Ovary (tissue), 3 donors: Measurements from ENCODE around the gene NOP10.

ENCODE experiments used
- EP300 ChIP-seq: sonication (generic); formaldehyde crosslinking; IDR thresholded peaks from one replicate; pipeline ENCODE4 v1.6.1; 2017; ENCODE audit warnings: antibody characterized with exemption
- POLR2A ChIP-seq: fragments of 450-650 bp; IDR thresholded peaks from one replicate; pipeline ENCODE4 v1.6.1; 2017; ENCODE audit warnings: antibody characterized with exemption, mild to moderate bottlenecking, moderate library complexity
- TF ChIP-seq, protein P1 (sequence below), 3 donors: fragments of 450-650 bp in 2 of 3; fragments of 200-600 bp in 1 of 3; IDR thresholded peaks; one replicate each; pipeline versions ENCODE4 v1.5.1 to v1.8.0; 2016 to 2022; ENCODE audit warnings: antibody characterized with exemption in 3 of 3, mild to moderate bottlenecking in 1 of 3
- donor health status: DM: no; HTN: no; CAD: no.

DNA sequence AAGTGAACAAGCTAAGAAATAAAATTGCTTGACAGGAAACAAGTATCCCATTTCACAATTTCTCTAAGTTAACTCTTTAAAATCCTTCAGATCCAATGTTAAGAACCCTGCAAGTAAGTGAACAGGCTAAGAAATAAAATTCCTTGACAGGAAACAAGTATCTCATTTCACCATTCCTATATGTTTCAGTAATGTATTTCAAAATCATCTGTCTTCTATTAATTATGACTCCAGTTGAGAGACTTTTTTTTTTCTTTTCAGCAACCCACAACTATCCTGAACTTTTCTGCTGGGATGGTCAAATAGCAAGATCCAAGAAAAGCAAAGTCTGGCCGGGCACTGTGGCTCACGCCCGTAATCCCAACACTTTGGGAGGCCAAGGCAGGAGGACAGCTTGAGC, 3.0 kb downstream of the NOP10 start:
- TF ChIP-seq, protein P1, sequence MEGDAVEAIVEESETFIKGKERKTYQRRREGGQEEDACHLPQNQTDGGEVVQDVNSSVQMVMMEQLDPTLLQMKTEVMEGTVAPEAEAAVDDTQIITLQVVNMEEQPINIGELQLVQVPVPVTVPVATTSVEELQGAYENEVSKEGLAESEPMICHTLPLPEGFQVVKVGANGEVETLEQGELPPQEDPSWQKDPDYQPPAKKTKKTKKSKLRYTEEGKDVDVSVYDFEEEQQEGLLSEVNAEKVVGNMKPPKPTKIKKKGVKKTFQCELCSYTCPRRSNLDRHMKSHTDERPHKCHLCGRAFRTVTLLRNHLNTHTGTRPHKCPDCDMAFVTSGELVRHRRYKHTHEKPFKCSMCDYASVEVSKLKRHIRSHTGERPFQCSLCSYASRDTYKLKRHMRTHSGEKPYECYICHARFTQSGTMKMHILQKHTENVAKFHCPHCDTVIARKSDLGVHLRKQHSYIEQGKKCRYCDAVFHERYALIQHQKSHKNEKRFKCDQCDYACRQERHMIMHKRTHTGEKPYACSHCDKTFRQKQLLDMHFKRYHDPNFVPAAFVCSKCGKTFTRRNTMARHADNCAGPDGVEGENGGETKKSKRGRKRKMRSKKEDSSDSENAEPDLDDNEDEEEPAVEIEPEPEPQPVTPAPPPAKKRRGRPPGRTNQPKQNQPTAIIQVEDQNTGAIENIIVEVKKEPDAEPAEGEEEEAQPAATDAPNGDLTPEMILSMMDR (IDR thresholded peaks at IDR 0.05): no peak
- no peak for TF ChIP-seq POLR2A
- no peak for TF ChIP-seq EP300
